DND-41 (cell line): ENCODE data around the gene ICOS.
A peak's percentile ranks its signal among the peaks of the same experiment; 100 is the strongest.

ENCODE experiments used
- ATAC-seq: fragments of 200-7000 bp; cut with Tn5 transposase; 3 replicates; pipeline ENCODE4 v1.9.1; 2021; ENCODE audit warnings: low read depth; ENCODE audit not compliant: insufficient read depth
- DNase-seq: peaks from one replicate; pipeline ENCODE4 v3.0.0-alpha.2; 2020
- H2AFZ ChIP-seq: 2 replicates; pipeline ENCODE4 v1.6.0; 2012; ENCODE audit warnings: low read depth, low read length
- H3K27ac ChIP-seq: 2 replicates; pipeline ENCODE4 v1.5.1; 2012; ENCODE audit warnings: low read length, inconsistent platforms
- H3K27me3 ChIP-seq: fragments of 200-600 bp; sonication (generic); 2 replicates; pipeline ENCODE4 v1.6.0; 2012; ENCODE audit warnings: low read length, mild to moderate bottlenecking, inconsistent platforms; ENCODE audit not compliant: insufficient read depth, poor library complexity
- H3K36me3 ChIP-seq: 2 replicates; pipeline ENCODE4 v1.5.1; 2012; ENCODE audit warnings: low read length, inconsistent platforms; ENCODE audit not compliant: insufficient read depth
- H3K4me1 ChIP-seq: 2 replicates; pipeline ENCODE4 v1.5.1; 2012; ENCODE audit warnings: mild to moderate bottlenecking, low read length; ENCODE audit not compliant: insufficient read depth
- H3K4me2 ChIP-seq: 2 replicates; pipeline ENCODE4 v1.6.0; 2012; ENCODE audit warnings: mild to moderate bottlenecking, moderate library complexity, low read length, inconsistent platforms; ENCODE audit not compliant: insufficient read depth
- H3K4me3 ChIP-seq, 2 experiments: fragments of 200-600 bp in 1 of 2; shearing (Covaris generic) in 1 of 2; 2 replicates each; pipeline ENCODE4 v1.5.1; 2012 to 2016; ENCODE audit warnings: inconsistent platforms in 2 of 2, low read length in 2 of 2, mild to moderate bottlenecking in 2 of 2, low read depth in 1 of 2, moderate library complexity in 1 of 2
- H3K79me2 ChIP-seq: 2 replicates; pipeline ENCODE4 v1.6.0; 2012; ENCODE audit warnings: low read length, inconsistent platforms; ENCODE audit not compliant: insufficient read depth
- H3K9ac ChIP-seq: 2 replicates; pipeline ENCODE4 v1.6.0; 2012; ENCODE audit warnings: low read depth, mild to moderate bottlenecking, inconsistent platforms, low read length, moderate library complexity
- H3K9me3 ChIP-seq: 2 replicates; pipeline ENCODE4 v1.5.1; 2012; ENCODE audit warnings: low read length, moderate library complexity, mild to moderate bottlenecking, inconsistent platforms; ENCODE audit not compliant: insufficient read depth, severe bottlenecking
- H4K20me1 ChIP-seq: 2 replicates; pipeline ENCODE4 v1.6.0; 2012; ENCODE audit warnings: low read length; ENCODE audit not compliant: insufficient read depth
- CTCF ChIP-seq: IDR thresholded peaks from 2 replicates; pipeline ENCODE4 v1.5.1; 2012; ENCODE audit warnings: borderline replicate concordance, low read length, moderate library complexity, mild to moderate bottlenecking; ENCODE audit not compliant: poor library complexity, severe bottlenecking; ENCODE audit errors: extremely low read depth
- EZH2 ChIP-seq: IDR thresholded peaks from 3 replicates; pipeline ENCODE4 v1.6.1; 2012; ENCODE audit warnings: borderline replicate concordance, low read depth, mild to moderate bottlenecking, moderate library complexity, low read length, inconsistent platforms; ENCODE audit not compliant: severe bottlenecking

The ICOS gene

GRCh38 chr2:203949228-203949627, 12.7 kb downstream of the ICOS start:
- Histone ChIP-seq H3K36me3 (peaks cover 23% of the 10 kb centered on the region), H3K4me2 (peak overlapping the region; percentile 64), H3K9ac (no peak overlapping the region), H3K79me2 (peaks cover 90% of the 10 kb centered on the region), H3K4me1 (peaks cover 96% of the 10 kb centered on the region), H3K9me3 (no peaks in the 10 kb centered on the region), H3K27me3 (no peaks in the 10 kb centered on the region), H4K20me1 (peaks cover 19% of the 10 kb centered on the region; the same call in 1 of the 2 replicates), H3K27ac (peak overlapping the region; percentile 80), H2AFZ (no peak overlapping the region), H3K4me3 (no peak overlapping the region; a peak in 1 of 4 replicates)
- DNase-seq (no peak), ATAC-seq (no peak)
- TF ChIP-seq EZH2 (no peak), CTCF (no peak)

GRCh38 chr2:203951366-203951902, 14.9 kb downstream of the ICOS start:
- Histone ChIP-seq H3K9ac (peak overlapping the region; percentile 48), H3K4me2 (peak overlapping the region; percentile 64), H3K27ac (peak overlapping the region; percentile 80), H4K20me1 (peaks cover 19% of the 10 kb centered on the region; the same call in 1 of the 2 replicates), H3K79me2 (peaks cover 89% of the 10 kb centered on the region), H2AFZ (no peak overlapping the region), H3K4me3 (peak overlapping the region; percentile 6 to 55; a peak in 3 of 4 replicates), H3K36me3 (peaks cover 24% of the 10 kb centered on the region), H3K4me1 (peaks cover 77% of the 10 kb centered on the region), H3K27me3 (no peaks in the 10 kb centered on the region), H3K9me3 (no peaks in the 10 kb centered on the region)
- DNase-seq (peak; percentile 83), ATAC-seq (peak; percentile 88)
- TF ChIP-seq CTCF = no peak
- no peak for TF ChIP-seq EZH2

- DNase-seq (no peak), ATAC-seq (no peak)
- H3K4me3 ChIP-seq = no peak overlapping the region
- TF ChIP-seq EZH2 (no peak), CTCF (no peak)
- peaks cover 64% of the 10 kb centered on the region for H3K36me3 ChIP-seq
- H4K20me1 ChIP-seq = peaks cover 33% of the 10 kb centered on the region
- no peak overlapping the region for H3K9ac ChIP-seq
- H3K4me2 ChIP-seq = no peak overlapping the region
- peaks cover 39% of the 10 kb centered on the region for H3K79me2 ChIP-seq
- peaks cover 2% of the 10 kb centered on the region; the same call in 1 of the 2 replicates for H3K4me1 ChIP-seq
- no peaks in the 10 kb centered on the region for H3K27me3 ChIP-seq
- H2AFZ ChIP-seq = no peak overlapping the region
- no peaks in the 10 kb centered on the region for H3K9me3 ChIP-seq
- no peak overlapping the region for H3K27ac ChIP-seq
These were observed 22.7 kb downstream of the ICOS start for GRCh38 chr2:203959265-203959664.

- Histone ChIP-seq H3K27ac (no peak overlapping the region), H4K20me1 (peaks cover 32% of the 10 kb centered on the region), H2AFZ (no peak overlapping the region), H3K27me3 (no peaks in the 10 kb centered on the region), H3K79me2 (peaks cover 35% of the 10 kb centered on the region), H3K9ac (no peak overlapping the region), H3K4me2 (no peak overlapping the region), H3K4me1 (no peaks in the 10 kb centered on the region), H3K9me3 (no peaks in the 10 kb centered on the region), H3K36me3 (peaks cover 64% of the 10 kb centered on the region), H3K4me3 (no peak overlapping the region)
- DNase-seq = no peak
- no peak for TF ChIP-seq CTCF
- TF ChIP-seq EZH2 = no peak
- no peak for ATAC-seq
These were observed 23.1 kb downstream of the ICOS start for GRCh38 chr2:203959672-203960071.
